Erythroblast (primary cell): ENCODE results near the gene IQSEC1.

Experiments used
- DNase-seq, 2 experiments: peaks; one replicate each; lab custom pipeline; 2025; lab: John Stamatoyannopoulos, UW
- GATA1 ChIP-seq: IDR thresholded peaks from 2 replicates; pipeline ENCODE4 v1.6.1; 2011; ENCODE audit warnings: low read depth, mild to moderate bottlenecking, control low read depth, low read length, moderate library complexity
- POLR2A ChIP-seq: IDR thresholded peaks from 2 replicates; pipeline ENCODE4 v1.6.1; 2011; ENCODE audit warnings: mild to moderate bottlenecking, low read length

Gene IQSEC1

GRCh38 chr3:13075318-13075717 is 2.1 kb upstream of the IQSEC1 start:
- TF ChIP-seq POLR2A (no peak), GATA1 (no peak)
- no peak for DNase-seq

GRCh38 chr3:13074006-13074375 is 762 bp upstream of the IQSEC1 start:
- DNase-seq = no peak
- no peak for TF ChIP-seq GATA1
- no peak for TF ChIP-seq POLR2A

GRCh38 chr3:13072600-13073325 is 466 bp downstream of the IQSEC1 start:
- no peak for DNase-seq
- TF ChIP-seq POLR2A (no peak), GATA1 (no peak)

GRCh38 chr3:13072239-13072599 is 1.0 kb downstream of the IQSEC1 start:
- no peak for TF ChIP-seq GATA1
- no peak for TF ChIP-seq POLR2A
- DNase-seq = no peak

GRCh38 chr3:13071695-13072094 is 1.5 kb downstream of the IQSEC1 start:
- TF ChIP-seq POLR2A (no peak), GATA1 (no peak)
- no peak for DNase-seq

GRCh38 chr3:13070391-13071070 is 2.7 kb downstream of the IQSEC1 start:
- no peak for DNase-seq
- TF ChIP-seq GATA1 = no peak
- TF ChIP-seq POLR2A = no peak

- no peak for DNase-seq
- TF ChIP-seq POLR2A (no peak), GATA1 (no peak)
Observed at GRCh38 chr3:13069495-13069894, 3.7 kb downstream of the IQSEC1 start.

GRCh38 chr3:13068269-13069010 is 4.8 kb downstream of the IQSEC1 start:
- DNase-seq = peak; percentile 12 to 23
- TF ChIP-seq GATA1 (no peak), POLR2A (no peak)

- DNase-seq = no peak
- no peak for TF ChIP-seq GATA1
- TF ChIP-seq POLR2A = no peak
Observed at GRCh38 chr3:13067778-13068177, 5.5 kb downstream of the IQSEC1 start.

GRCh38 chr3:13066834-13067233 is 6.4 kb downstream of the IQSEC1 start:
- no peak for TF ChIP-seq GATA1
- no peak for TF ChIP-seq POLR2A

GRCh38 chr3:13066236-13066635 is 7.0 kb downstream of the IQSEC1 start:
- TF ChIP-seq GATA1 = no peak
- no peak for TF ChIP-seq POLR2A
- DNase-seq = no peak

More at GRCh38 chr3:13066834-13067233, 6.4 kb downstream of the IQSEC1 start:
- DNase-seq = no peak

- TF ChIP-seq POLR2A (no peak), GATA1 (no peak)
- DNase-seq = no peak
Observed at GRCh38 chr3:13065727-13066126, 7.5 kb downstream of the IQSEC1 start.

GRCh38 chr3:13064964-13065363 is 8.3 kb downstream of the IQSEC1 start:
- no peak for DNase-seq
- TF ChIP-seq POLR2A = no peak
- TF ChIP-seq GATA1 = no peak
